MM.1S (cell line): ENCODE data around the gene CXADR.

Experiments
- CTCF ChIP-seq: fragments of 300-600 bp; sonication (generic); IDR thresholded peaks from 2 replicates; pipeline ENCODE4 v1.5.1; 2016; ENCODE audit warnings: antibody characterized with exemption, low read length, mixed read lengths
- EZH2 ChIP-seq: fragments of 300-600 bp; sonication (generic); optimal IDR thresholded peaks from 2 replicates; pipeline ENCODE3; 2017; ENCODE audit warnings: low read depth, mild to moderate bottlenecking, antibody characterized with exemption, low read length, mixed read lengths

- TF ChIP-seq CTCF (no peak), EZH2 (no peak)
Observed at GRCh38 chr21:17479606-17480005, 33.2 kb upstream of the CXADR start.
